Nephron progenitor cell (in vitro differentiated cells): ENCODE results near the gene SCD5.

Source experiments
- DNase-seq: peaks from one replicate; pipeline ENCODE4 v3.0.0; 2021
- H3K27ac Mint-ChIP-seq: 2 replicates; pipeline ENCODE4 v1.8.0; 2021; ENCODE audit warnings: mild to moderate bottlenecking, moderate library complexity, mixed read lengths
- H3K27me3 Mint-ChIP-seq: 2 replicates; pipeline ENCODE4 v1.8.0; 2021; ENCODE audit warnings: mild to moderate bottlenecking, low read depth, mixed read lengths; ENCODE audit not compliant: poor library complexity
- H3K36me3 Mint-ChIP-seq: 2 replicates; pipeline ENCODE4 v1.8.0; 2021; ENCODE audit warnings: low read depth, mixed read lengths
- H3K4me1 Mint-ChIP-seq: 2 replicates; pipeline ENCODE4 v1.8.0; 2021; ENCODE audit warnings: mixed read lengths
- H3K4me3 Mint-ChIP-seq: 2 replicates; pipeline ENCODE4 v1.8.0; 2021; ENCODE audit warnings: mild to moderate bottlenecking, moderate library complexity, mixed read lengths
- H3K9me3 Mint-ChIP-seq: 2 replicates; pipeline ENCODE4 v1.8.0; 2021; ENCODE audit warnings: mild to moderate bottlenecking, moderate library complexity, mixed read lengths
- CTCF ChIP-seq: fragments of 200-600 bp; sonication (generic); IDR thresholded peaks from 2 replicates; pipeline ENCODE4 v1.5.0; 2021; ENCODE audit warnings: antibody characterized with exemption

SCD5 gene

GRCh38 chr4:82698412-82698811, 100.2 kb downstream of the SCD5 start:
- H3K36me3 Mint-ChIP-seq = peaks cover 16% of the 10 kb centered on the region
- H3K9me3 Mint-ChIP-seq = peaks cover 3% of the 10 kb centered on the region
- no peak overlapping the region for H3K4me3 Mint-ChIP-seq
- peaks cover 4% of the 10 kb centered on the region for H3K27me3 Mint-ChIP-seq
- H3K27ac Mint-ChIP-seq = no peak overlapping the region
- DNase-seq = no peak
- H3K4me1 Mint-ChIP-seq = peaks cover 42% of the 10 kb centered on the region
- TF ChIP-seq CTCF = no peak

GRCh38 chr4:82697561-82697960, 101.0 kb downstream of the SCD5 start:
- peaks cover 20% of the 10 kb centered on the region for H3K36me3 Mint-ChIP-seq
- peaks cover 3% of the 10 kb centered on the region for H3K9me3 Mint-ChIP-seq
- DNase-seq = no peak
- peaks cover 46% of the 10 kb centered on the region for H3K4me1 Mint-ChIP-seq
- TF ChIP-seq CTCF = no peak
- peaks cover 4% of the 10 kb centered on the region for H3K27me3 Mint-ChIP-seq
- H3K4me3 Mint-ChIP-seq = no peak overlapping the region
- H3K27ac Mint-ChIP-seq = peak overlapping the region; percentile 33

- peaks cover 3% of the 10 kb centered on the region for H3K9me3 Mint-ChIP-seq
- peaks cover 46% of the 10 kb centered on the region for H3K4me1 Mint-ChIP-seq
- no peak for DNase-seq
- peaks cover 15% of the 10 kb centered on the region for H3K36me3 Mint-ChIP-seq
- peaks cover 4% of the 10 kb centered on the region for H3K27me3 Mint-ChIP-seq
- no peak overlapping the region for H3K4me3 Mint-ChIP-seq
- no peak for TF ChIP-seq CTCF
- H3K27ac Mint-ChIP-seq = no peak overlapping the region
These were observed 102.3 kb downstream of the SCD5 start for GRCh38 chr4:82696117-82696860.

GRCh38 chr4:82694892-82695291, 103.7 kb downstream of the SCD5 start:
- Mint-ChIP-seq H3K27me3 (peaks cover 4% of the 10 kb centered on the region), H3K36me3 (peaks cover 4% of the 10 kb centered on the region), H3K4me1 (peaks cover 46% of the 10 kb centered on the region), H3K9me3 (no peaks in the 10 kb centered on the region), H3K4me3 (no peak overlapping the region), H3K27ac (peak overlapping the region; percentile 57)
- no peak for TF ChIP-seq CTCF
- DNase-seq = no peak

- peak; percentile 61 for DNase-seq
- H3K27ac Mint-ChIP-seq = peak overlapping the region; percentile 63
- H3K27me3 Mint-ChIP-seq = peaks cover 4% of the 10 kb centered on the region
- no peak overlapping the region for H3K4me3 Mint-ChIP-seq
- no peak for TF ChIP-seq CTCF
- no peaks in the 10 kb centered on the region for H3K9me3 Mint-ChIP-seq
- H3K36me3 Mint-ChIP-seq = peaks cover 4% of the 10 kb centered on the region
- H3K4me1 Mint-ChIP-seq = peaks cover 46% of the 10 kb centered on the region
These were observed 104.5 kb downstream of the SCD5 start for GRCh38 chr4:82694046-82694445.
